Lower lobe of right lung (tissue), 2 donors: Measurements from ENCODE around the gene SLC25A26. TPM values are rescaled to one million over a fixed set of nuclear protein-coding genes. Genes with fewer than 3 reads are reported as not detected.

Experiments used
- ATAC-seq, 2 donors: fragments of 200-7000 bp; cut with Tn5 transposase; one replicate each; pipeline ENCODE4 v1.9.1; 2020 to 2022; ENCODE audit warnings: mild to moderate bottlenecking in 2 of 2, moderate library complexity in 2 of 2
- DNase-seq: peaks from one replicate; pipeline ENCODE4 v3.0.0-alpha.2; 2020
- H3K27ac ChIP-seq: fragments of 200-600 bp; one replicate; pipeline ENCODE4 v1.8.0; 2022
- H3K27me3 ChIP-seq: fragments of 200-600 bp; one replicate; pipeline ENCODE4 v1.8.0; 2022; ENCODE audit warnings: low read depth
- H3K36me3 ChIP-seq: fragments of 200-600 bp; one replicate; pipeline ENCODE4 v1.8.0; 2022; ENCODE audit warnings: mild to moderate bottlenecking
- H3K4me1 ChIP-seq: fragments of 200-600 bp; one replicate; pipeline ENCODE4 v1.8.0; 2022
- H3K4me3 ChIP-seq: fragments of 200-600 bp; one replicate; pipeline ENCODE4 v1.8.0; 2022; ENCODE audit warnings: mild to moderate bottlenecking
- H3K9me3 ChIP-seq: fragments of 200-600 bp; one replicate; pipeline ENCODE4 v1.8.0; 2022
- intact Hi-C: fragments of 100-400 bp; cut with DNase I; formaldehyde crosslinking; loops from one replicate; pipeline ENCODE4 v1.11.0; 2022
- total RNA-seq: library from RNA; stranded (reverse); fragmentation: NEBNext Ultra II Directional; extraction: Animal tissue kit (Norgen Biotek cat#: 25700); gene quantifications from one replicate; pipeline ENCODE4 v1.2.1, GENCODE V29; 2021
- TF ChIP-seq, protein P1 (sequence below): fragments of 200-600 bp; IDR thresholded peaks from one replicate; pipeline ENCODE4 v1.8.0; 2022; ENCODE audit warnings: antibody characterized with exemption, mild to moderate bottlenecking
- donor health status: DM: no; HTN: yes; CAD: no; lungs with severe emphysema.

The SLC25A26 gene
- total RNA-seq, 1 donor from 2014 or later = 18.8 TPM

DNA sequence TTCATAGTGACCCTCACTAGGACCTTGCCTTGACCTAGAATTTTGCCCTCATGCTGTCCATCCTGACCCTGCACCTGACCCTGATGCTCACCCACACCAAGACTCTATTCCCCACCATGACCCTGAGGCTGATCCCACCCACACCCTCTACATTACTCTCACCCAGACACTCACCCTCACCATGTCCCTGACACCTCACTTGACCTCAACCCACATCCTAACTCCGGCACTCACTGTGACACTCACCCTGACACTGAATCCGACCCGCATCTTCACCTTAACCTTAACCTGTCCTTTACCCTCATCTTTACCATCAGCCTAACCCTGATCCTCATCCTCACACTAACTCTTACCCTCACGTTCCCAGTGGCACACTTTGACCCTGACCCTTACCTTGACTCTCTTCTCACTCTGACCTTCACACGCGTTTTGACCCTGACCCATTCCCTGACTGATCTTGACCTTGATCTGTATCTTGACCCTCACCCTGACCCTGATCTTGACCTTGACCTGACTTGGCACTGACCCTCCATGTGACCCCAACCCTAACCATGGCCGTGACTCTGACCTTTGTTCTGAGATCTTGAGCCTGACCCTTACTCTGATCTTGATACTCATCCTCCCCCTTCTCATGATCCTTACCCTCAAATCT is 22.2 kb upstream of the SLC25A26 start:
- intact Hi-C loops = no loop called here
- Histone ChIP-seq H3K4me3 (no peak overlapping the region), H3K27me3 (peaks cover 6% of the 10 kb centered on the region), H3K9me3 (no peaks in the 10 kb centered on the region), H3K27ac (no peak overlapping the region), H3K36me3 (no peaks in the 10 kb centered on the region), H3K4me1 (no peaks in the 10 kb centered on the region)
- ATAC-seq = no peak
- TF ChIP-seq, protein P1, sequence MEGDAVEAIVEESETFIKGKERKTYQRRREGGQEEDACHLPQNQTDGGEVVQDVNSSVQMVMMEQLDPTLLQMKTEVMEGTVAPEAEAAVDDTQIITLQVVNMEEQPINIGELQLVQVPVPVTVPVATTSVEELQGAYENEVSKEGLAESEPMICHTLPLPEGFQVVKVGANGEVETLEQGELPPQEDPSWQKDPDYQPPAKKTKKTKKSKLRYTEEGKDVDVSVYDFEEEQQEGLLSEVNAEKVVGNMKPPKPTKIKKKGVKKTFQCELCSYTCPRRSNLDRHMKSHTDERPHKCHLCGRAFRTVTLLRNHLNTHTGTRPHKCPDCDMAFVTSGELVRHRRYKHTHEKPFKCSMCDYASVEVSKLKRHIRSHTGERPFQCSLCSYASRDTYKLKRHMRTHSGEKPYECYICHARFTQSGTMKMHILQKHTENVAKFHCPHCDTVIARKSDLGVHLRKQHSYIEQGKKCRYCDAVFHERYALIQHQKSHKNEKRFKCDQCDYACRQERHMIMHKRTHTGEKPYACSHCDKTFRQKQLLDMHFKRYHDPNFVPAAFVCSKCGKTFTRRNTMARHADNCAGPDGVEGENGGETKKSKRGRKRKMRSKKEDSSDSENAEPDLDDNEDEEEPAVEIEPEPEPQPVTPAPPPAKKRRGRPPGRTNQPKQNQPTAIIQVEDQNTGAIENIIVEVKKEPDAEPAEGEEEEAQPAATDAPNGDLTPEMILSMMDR = no peak
- no peak for DNase-seq

DNA sequence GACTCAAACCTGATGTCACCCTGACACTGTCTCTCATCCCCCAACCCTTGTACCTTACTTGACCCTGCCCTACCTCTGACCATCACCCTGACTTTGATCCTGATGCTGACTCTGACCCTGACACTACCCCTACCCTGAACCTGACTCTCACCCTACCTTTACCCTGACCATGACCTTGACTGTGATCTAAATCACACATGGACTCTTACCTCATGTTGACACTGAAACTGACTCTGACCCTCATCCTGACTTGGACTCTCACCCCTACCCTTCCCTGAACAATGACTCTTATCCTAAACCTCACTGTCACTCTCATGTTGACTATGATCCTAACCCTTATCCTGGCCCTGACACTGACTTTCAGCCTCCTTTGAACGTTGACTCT is 21.7 kb upstream of the SLC25A26 start:
- no peak overlapping the region for H3K4me3 ChIP-seq
- TF ChIP-seq, protein P1 = no peak
- intact Hi-C loops = no loop called here
- no peaks in the 10 kb centered on the region for H3K4me1 ChIP-seq
- no peaks in the 10 kb centered on the region for H3K9me3 ChIP-seq
- H3K36me3 ChIP-seq = no peaks in the 10 kb centered on the region
- no peak for ATAC-seq
- DNase-seq = no peak
- H3K27me3 ChIP-seq = peaks cover 6% of the 10 kb centered on the region
- no peak overlapping the region for H3K27ac ChIP-seq

DNA sequence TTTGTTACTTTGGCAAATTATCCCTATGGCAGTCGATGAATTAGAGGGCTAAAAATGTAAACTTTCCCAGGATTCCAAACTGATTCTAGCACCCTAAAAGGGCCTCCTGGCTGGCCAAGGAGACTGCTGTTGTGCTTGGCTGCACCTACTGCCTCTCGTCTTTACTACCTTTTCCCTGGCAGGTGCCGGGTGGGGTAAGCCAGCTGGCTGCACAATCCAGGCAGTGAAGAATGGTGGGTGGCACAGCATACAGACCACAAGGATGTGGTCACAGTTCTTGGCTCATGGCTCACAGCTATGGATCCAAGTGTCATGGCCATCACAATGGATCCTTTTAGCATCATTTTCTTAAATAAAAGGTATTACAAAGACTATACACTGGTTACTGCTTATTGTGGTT is 20.7 kb upstream of the SLC25A26 start:
- intact Hi-C loops = no loop called here
- no peak overlapping the region for H3K4me3 ChIP-seq
- no peak for DNase-seq
- H3K9me3 ChIP-seq = no peaks in the 10 kb centered on the region
- ATAC-seq = no peak
- H3K27ac ChIP-seq = no peak overlapping the region
- H3K36me3 ChIP-seq = no peaks in the 10 kb centered on the region
- H3K4me1 ChIP-seq = no peaks in the 10 kb centered on the region
- peaks cover 3% of the 10 kb centered on the region for H3K27me3 ChIP-seq
- TF ChIP-seq, protein P1 = no peak

DNA sequence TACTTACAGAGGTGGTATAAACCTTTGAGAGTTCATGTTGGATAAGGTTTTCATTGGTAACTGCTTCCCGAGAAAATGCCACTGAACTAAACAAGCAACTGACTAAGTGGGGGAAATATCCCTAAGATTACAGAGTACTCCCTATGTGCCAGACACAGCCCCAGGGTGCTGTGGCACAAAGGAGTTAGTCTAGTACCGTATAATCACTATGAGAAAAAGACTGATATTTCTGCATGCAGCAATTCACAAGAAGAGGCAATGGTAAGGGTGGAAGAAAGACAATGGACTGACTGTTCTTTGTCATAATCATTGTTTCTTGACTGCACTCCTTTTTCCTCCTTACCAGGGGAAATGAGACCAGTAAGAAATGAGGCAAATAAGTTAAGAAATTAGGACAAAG is 20.0 kb upstream of the SLC25A26 start:
- Histone ChIP-seq H3K9me3 (no peaks in the 10 kb centered on the region), H3K4me1 (no peaks in the 10 kb centered on the region), H3K36me3 (no peaks in the 10 kb centered on the region), H3K27me3 (no peaks in the 10 kb centered on the region), H3K27ac (no peak overlapping the region), H3K4me3 (no peak overlapping the region)
- TF ChIP-seq, protein P1 = no peak
- DNase-seq = no peak
- no peak for ATAC-seq
- intact Hi-C loops = no loop called here

DNA sequence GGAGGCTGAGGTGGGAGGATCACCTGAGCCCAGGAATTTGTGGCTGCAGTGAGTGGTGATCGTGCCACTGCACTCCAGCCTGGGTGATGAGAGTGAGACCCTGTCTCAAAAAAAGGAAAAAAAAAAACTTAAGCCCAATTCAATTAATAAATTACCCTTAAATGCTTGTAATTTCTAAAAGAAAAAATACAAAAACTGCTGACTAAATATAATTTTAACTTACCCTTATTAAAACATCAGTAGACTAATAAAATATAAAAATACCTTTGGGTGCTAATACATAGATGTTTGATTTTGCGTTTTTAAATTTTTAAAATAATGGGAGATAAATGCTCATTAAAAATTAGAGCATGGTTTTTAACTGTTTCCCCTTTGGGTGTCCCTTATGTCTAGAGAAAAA is 17.5 kb upstream of the SLC25A26 start:
- intact Hi-C loops = no loop called here
- DNase-seq (no peak), ATAC-seq (no peak)
- Histone ChIP-seq H3K4me3 (no peak overlapping the region), H3K9me3 (no peaks in the 10 kb centered on the region), H3K27ac (no peak overlapping the region), H3K36me3 (no peaks in the 10 kb centered on the region), H3K4me1 (no peaks in the 10 kb centered on the region), H3K27me3 (no peaks in the 10 kb centered on the region)
- TF ChIP-seq, protein P1 = no peak
